HG03025 (cell line): ENCODE data around the gene AGPAT3.

Experiments used
- ATAC-seq: cut with Tn5 transposase; IDR thresholded peaks from one replicate; pipeline ENCODE4 v1.9.1; 2021; ENCODE audit warnings: mild to moderate bottlenecking, moderate library complexity; ENCODE audit not compliant: unreplicated experiment, low FRiP score

The AGPAT3 gene

GRCh38 chr21:43921571-43921978 is 56.6 kb downstream of the AGPAT3 start:
- ATAC-seq, result no peak

- ATAC-seq, result no peak
Observed at GRCh38 chr21:43921979-43922945, 57.2 kb downstream of the AGPAT3 start.

GRCh38 chr21:43922949-43923348 is 57.9 kb downstream of the AGPAT3 start:
- ATAC-seq, result no peak

- no peak for ATAC-seq
Observed at GRCh38 chr21:43923391-43923790, 58.4 kb downstream of the AGPAT3 start.

GRCh38 chr21:43924421-43925095 is 59.5 kb downstream of the AGPAT3 start:
- no peak for ATAC-seq

GRCh38 chr21:43925096-43925481 is 60.1 kb downstream of the AGPAT3 start:
- ATAC-seq, result no peak

GRCh38 chr21:43925609-43926008 is 60.6 kb downstream of the AGPAT3 start:
- no peak for ATAC-seq

GRCh38 chr21:43926196-43926595 is 61.2 kb downstream of the AGPAT3 start:
- no peak for ATAC-seq

- ATAC-seq, result no peak
Observed at GRCh38 chr21:43927591-43928221, 62.7 kb downstream of the AGPAT3 start.

- ATAC-seq, result no peak
Observed at GRCh38 chr21:43928222-43929125, 63.5 kb downstream of the AGPAT3 start.

GRCh38 chr21:43929217-43929971 is 64.4 kb downstream of the AGPAT3 start:
- no peak for ATAC-seq

- no peak for ATAC-seq
Observed at GRCh38 chr21:43930074-43930847, 65.2 kb downstream of the AGPAT3 start.

- ATAC-seq, result no peak
Observed at GRCh38 chr21:43930848-43931375, 65.9 kb downstream of the AGPAT3 start.

GRCh38 chr21:43931489-43931888 is 66.5 kb downstream of the AGPAT3 start:
- no peak for ATAC-seq

GRCh38 chr21:43932005-43932404 is 67.0 kb downstream of the AGPAT3 start:
- ATAC-seq, result no peak

GRCh38 chr21:43933199-43933598 is 68.2 kb downstream of the AGPAT3 start:
- ATAC-seq, result no peak

- ATAC-seq, result no peak
Observed at GRCh38 chr21:43933680-43934079, 68.7 kb downstream of the AGPAT3 start.

GRCh38 chr21:43934116-43934515 is 69.1 kb downstream of the AGPAT3 start:
- no peak for ATAC-seq
